Liver (tissue), 9 donors: Measurements from ENCODE around the gene EHBP1. TPM values are rescaled to one million over a fixed set of nuclear protein-coding genes. Genes with fewer than 3 reads are reported as not detected.

ENCODE experiments used
- DNase-seq: peaks from one replicate; pipeline ENCODE4 v3.0.0-alpha.2; 2017; ENCODE audit warnings: low spot score
- H3K27ac ChIP-seq, 2 donors: one replicate each; pipeline ENCODE4 v1.7.0; 2013; ENCODE audit warnings: inconsistent platforms in 2 of 2, low read length in 2 of 2, control low read depth in 1 of 2, low read depth in 1 of 2, mild to moderate bottlenecking in 1 of 2
- H3K27me3 ChIP-seq, 4 donors: one replicate each; pipeline versions ENCODE4 v1.6.1 to v1.7.0; 2013; ENCODE audit warnings: low read length in 3 of 4, inconsistent platforms in 1 of 4, mild to moderate bottlenecking in 1 of 4, moderate library complexity in 1 of 4; ENCODE audit not compliant: control insufficient read depth in 4 of 4, insufficient read depth in 4 of 4
- H3K36me3 ChIP-seq, 4 donors: one replicate each; pipeline versions ENCODE4 v1.6.1 to v1.7.0; 2013; ENCODE audit warnings: low read length in 3 of 4, mild to moderate bottlenecking in 3 of 4, low read depth in 1 of 4, moderate library complexity in 1 of 4; ENCODE audit not compliant: control insufficient read depth in 4 of 4, insufficient read depth in 3 of 4
- H3K4me1 ChIP-seq, 4 donors: one replicate each; pipeline versions ENCODE4 v1.6.1 to v1.7.0; 2013; ENCODE audit warnings: low read length in 3 of 4, mild to moderate bottlenecking in 3 of 4, moderate library complexity in 1 of 4; ENCODE audit not compliant: control insufficient read depth in 4 of 4, insufficient read depth in 4 of 4
- H3K4me3 ChIP-seq, 3 donors: one replicate each; pipeline versions ENCODE4 v1.6.1 to v1.7.0; 2013; ENCODE audit warnings: low read length in 3 of 3, control low read depth in 1 of 3, low read depth in 1 of 3, mild to moderate bottlenecking in 1 of 3
- H3K9ac ChIP-seq, 2 donors: one replicate each; pipeline ENCODE4 v1.7.0; 2013; ENCODE audit warnings: low read length in 2 of 2, mild to moderate bottlenecking in 2 of 2, moderate library complexity in 2 of 2, control low read depth in 1 of 2, low read depth in 1 of 2
- H3K9me3 ChIP-seq, 4 donors: one replicate each; pipeline versions ENCODE4 v1.6.1 to v1.7.0; 2013; ENCODE audit warnings: low read length in 3 of 4; ENCODE audit not compliant: control insufficient read depth in 4 of 4
- ATF3 ChIP-seq: IDR thresholded peaks from 2 replicates; pipeline ENCODE4 v1.6.1; 2016; ENCODE audit warnings: antibody characterized with exemption
- CTCF ChIP-seq: fragments of 150-350 bp; IDR thresholded peaks from 2 replicates; pipeline ENCODE4 v1.5.1; 2017; ENCODE audit warnings: improper control_type of control experiment, low read depth, low read length; ENCODE audit not compliant: missing input control
- EGR1 ChIP-seq, 2 donors: IDR thresholded peaks; 2 replicates each; pipeline ENCODE4 v1.6.1; 2016 to 2018; ENCODE audit warnings: antibody characterized with exemption in 2 of 2, low read depth in 2 of 2
- FOXA1 ChIP-seq: IDR thresholded peaks from 2 replicates; pipeline ENCODE4 v1.6.1; 2016; ENCODE audit warnings: antibody characterized with exemption
- FOXA2 ChIP-seq: IDR thresholded peaks from 2 replicates; pipeline ENCODE4 v1.6.1; 2016; ENCODE audit warnings: antibody characterized with exemption
- GABPA ChIP-seq, 2 donors: IDR thresholded peaks in 1 of 2; conservative IDR thresholded peaks in 1 of 2; 2 replicates each; pipeline ENCODE4 v1.6.1; 2016; ENCODE audit warnings: antibody characterized with exemption in 2 of 2, mild to moderate bottlenecking in 1 of 2, moderate library complexity in 1 of 2
- HNF4A ChIP-seq, 2 donors: conservative IDR thresholded peaks; 2 replicates each; pipeline ENCODE4 v1.6.1; 2016; ENCODE audit warnings: antibody characterized with exemption in 2 of 2, mild to moderate bottlenecking in 2 of 2
- HNF4G ChIP-seq: IDR thresholded peaks from 2 replicates; pipeline ENCODE4 v1.6.1; 2016; ENCODE audit warnings: antibody characterized with exemption
- JUND ChIP-seq, 2 donors: IDR thresholded peaks; 2 replicates each; pipeline ENCODE4 v1.6.1; 2016; ENCODE audit warnings: antibody characterized with exemption in 2 of 2
- MAX ChIP-seq: IDR thresholded peaks from 2 replicates; pipeline ENCODE4 v1.6.1; 2016; ENCODE audit warnings: antibody characterized with exemption
- NR2F2 ChIP-seq: IDR thresholded peaks from 2 replicates; pipeline ENCODE4 v1.6.1; 2016; ENCODE audit warnings: antibody characterized with exemption
- RAD21 ChIP-seq, 2 donors: IDR thresholded peaks; 2 replicates each; pipeline ENCODE4 v1.6.1; 2016; ENCODE audit warnings: antibody characterized with exemption in 2 of 2, mild to moderate bottlenecking in 2 of 2
- REST ChIP-seq: IDR thresholded peaks from 2 replicates; pipeline ENCODE4 v1.6.1; 2016; ENCODE audit warnings: antibody characterized with exemption, mild to moderate bottlenecking
- RXRA ChIP-seq, 2 donors: IDR thresholded peaks; 2 replicates each; pipeline ENCODE4 v1.6.1; 2017 to 2018; ENCODE audit warnings: antibody characterized with exemption in 2 of 2, mild to moderate bottlenecking in 1 of 2
- SP1 ChIP-seq: IDR thresholded peaks from 2 replicates; pipeline ENCODE4 v1.6.1; 2018; ENCODE audit warnings: antibody characterized with exemption, mild to moderate bottlenecking
- TAF1 ChIP-seq: conservative IDR thresholded peaks from 2 replicates; pipeline ENCODE4 v1.6.1; 2016; ENCODE audit warnings: antibody characterized with exemption, mild to moderate bottlenecking
- ZBTB33 ChIP-seq: IDR thresholded peaks from 2 replicates; pipeline ENCODE4 v1.6.1; 2016; ENCODE audit warnings: antibody characterized with exemption
- WGBS: extraction: QIAGEN DNeasy Blood & Tissue Kit; methylation state at CpG from one replicate; pipeline ENCODE4 v1.1.7; 2013; 5-methylcytosine and 5-hydroxymethylcytosine counted together
- polyA plus RNA-seq, 2 donors: library from polyadenylated mRNA; stranded (reverse) in 1 of 2; unstranded in 1 of 2; fragments of 200-250 nt in 1 of 2; fragments of >200 nt in 1 of 2; fragmentation: Nextera tagmentation in 1 of 2; extraction: Ambion mirVana in 1 of 2; gene quantifications; one replicate each; pipeline versions ENCODE4 v1.2.1 to v1.2.3, GENCODE V29; 2013 to 2015
- total RNA-seq, 2 donors: library from RNA; depleted of rRNA; stranded (reverse); fragments of >200 nt; gene quantifications; one replicate each; pipeline ENCODE4 v1.2.3, GENCODE V29; 2014
- donor health status: healthy.
- donor health status: healthy.
- donor health status: healthy.
- donor health status: healthy.
- donor health status: healthy.

EHBP1 gene
- total and polyA plus RNA-seq, 4 donors: 16.6 to 85.8 (median 24.4) TPM

- Histone ChIP-seq H3K9me3 (no peaks in the 10 kb centered on the region), H3K4me3 (no peak overlapping the region), H3K36me3 (no peaks in the 10 kb centered on the region), H3K4me1 (peaks cover 4 to 14% (median 8%) of the 10 kb centered on the region in 4 donors), H3K27me3 (no peaks in the 10 kb centered on the region), H3K27ac (no peak overlapping the region), H3K9ac (no peak overlapping the region)
- TF ChIP-seq RAD21 (IDR thresholded peaks at IDR 0.05) (no peak), RXRA (IDR thresholded peaks at IDR 0.05) (no peak), REST (no peak), FOXA2 (no peak), JUND (IDR thresholded peaks at IDR 0.05) (no peak), ZBTB33 (no peak), ATF3 (no peak), MAX (no peak), HNF4A (conservative IDR thresholded peaks at IDR 0.05) (no peak), CTCF (no peak), NR2F2 (no peak), TAF1 (no peak), GABPA (IDR thresholded peaks at IDR 0.05 in 1 of 2, conservative IDR thresholded peaks at IDR 0.05 in 1 of 2) (no peak), EGR1 (IDR thresholded peaks at IDR 0.05; ENCODE audit: low read depth in 2 of 2) (no peak), SP1 (no peak), FOXA1 (no peak), HNF4G (no peak)
- 93% methylated on average over 2 of the region's 2 CpGs for WGBS
- no peak for DNase-seq
These were observed 112.6 kb downstream of the EHBP1 start for GRCh38 chr2:62817995-62818713.
